ENCODE results near the gene MLXIP.

Gene MLXIP

DNA sequence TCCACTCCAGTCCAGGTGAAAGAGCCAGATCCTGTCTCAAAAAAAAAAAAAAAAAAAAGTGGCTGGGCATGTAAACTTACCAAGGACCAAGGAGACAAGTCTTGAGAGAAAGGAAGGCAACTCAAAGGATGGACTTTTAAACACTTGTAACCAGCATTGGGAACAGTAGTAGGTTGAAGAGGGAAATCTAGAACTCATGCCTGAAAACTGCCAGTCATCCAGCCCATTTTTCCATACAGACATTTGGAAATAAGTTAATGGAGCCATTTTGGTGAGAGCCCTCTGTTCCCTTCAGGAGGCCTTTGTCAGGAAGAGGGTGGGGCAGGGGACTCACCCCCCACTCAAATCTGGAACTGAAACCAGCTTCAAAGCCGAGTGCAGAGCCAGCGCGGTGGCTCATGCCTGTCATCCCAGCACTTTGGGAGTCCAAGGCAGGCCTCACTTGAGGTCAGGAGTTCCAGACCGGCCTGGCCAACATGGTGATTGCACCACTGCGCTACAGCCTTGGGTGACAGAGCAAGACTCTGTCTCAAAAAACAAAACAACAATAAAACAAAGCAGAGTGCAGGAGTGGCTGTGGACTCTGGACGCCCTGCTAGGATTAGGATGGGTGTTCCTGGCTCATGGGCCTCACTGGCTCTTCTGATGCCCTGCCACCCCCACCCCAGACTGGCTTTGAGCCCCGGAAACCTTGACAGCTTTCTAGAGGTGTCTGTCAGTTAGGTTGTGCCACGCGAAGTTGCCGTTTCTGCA, 1.6 kb upstream of the MLXIP start:
- DNase-seq (ENCODE audit: extremely low spot score, insufficient read length, low read depth) (no peak), FAIRE-seq (no peak)

DNA sequence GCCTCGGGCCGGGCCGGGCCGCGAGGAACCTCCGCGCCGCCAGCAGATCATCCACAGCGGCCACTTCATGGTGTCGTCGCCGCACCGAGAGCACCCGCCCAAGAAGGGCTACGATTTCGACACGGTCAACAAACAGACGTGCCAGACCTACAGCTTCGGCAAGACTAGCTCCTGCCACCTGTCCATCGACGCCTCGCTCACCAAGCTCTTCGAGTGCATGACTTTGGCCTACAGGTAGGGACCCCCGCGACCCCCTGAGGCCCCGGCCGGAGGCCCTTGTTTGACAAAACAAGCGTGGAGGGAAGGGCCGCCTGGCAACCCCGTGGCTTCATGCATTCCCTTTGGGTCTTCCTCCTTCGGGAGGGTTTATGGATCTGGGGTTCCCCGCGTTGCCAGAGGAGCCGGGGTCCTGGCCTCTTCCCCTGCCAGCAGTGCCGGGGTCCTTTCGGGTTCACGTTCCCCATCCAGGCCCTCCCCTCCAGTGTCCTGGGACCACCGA, 526 bp downstream of the MLXIP start:
- FAIRE-seq (no peak), DNase-seq (ENCODE audit: extremely low spot score, insufficient read length, low read depth) (no peak)

DNA sequence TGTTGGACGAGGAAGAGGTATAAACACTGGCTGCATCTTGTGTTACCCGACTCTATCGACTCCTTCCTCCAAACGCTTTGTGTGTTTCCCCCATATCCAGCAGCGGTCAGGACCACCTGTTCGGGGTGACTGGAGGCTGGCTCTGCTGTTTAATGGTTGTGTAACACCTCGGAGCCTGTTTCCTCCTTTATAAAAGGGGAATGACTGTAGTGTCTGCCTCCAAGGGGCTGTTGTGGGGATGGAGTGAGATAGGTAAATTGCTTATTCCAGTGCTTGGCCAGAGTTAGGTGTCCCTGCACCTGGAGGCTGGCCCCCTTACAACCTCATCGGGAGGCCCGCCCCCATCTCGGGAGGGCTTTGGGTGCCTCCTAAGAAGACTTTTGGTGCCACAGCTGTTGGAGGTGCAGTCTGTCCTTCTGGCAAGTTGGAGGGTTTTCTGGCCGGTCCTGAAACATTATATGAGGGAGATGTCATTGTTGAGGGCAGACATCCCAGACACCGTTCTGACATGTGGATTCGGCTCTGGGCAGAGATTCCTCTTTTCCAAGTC, 1.1 kb downstream of the MLXIP start:
- no peak for DNase-seq (ENCODE audit: extremely low spot score, insufficient read length, low read depth)
- no peak for FAIRE-seq

DNA sequence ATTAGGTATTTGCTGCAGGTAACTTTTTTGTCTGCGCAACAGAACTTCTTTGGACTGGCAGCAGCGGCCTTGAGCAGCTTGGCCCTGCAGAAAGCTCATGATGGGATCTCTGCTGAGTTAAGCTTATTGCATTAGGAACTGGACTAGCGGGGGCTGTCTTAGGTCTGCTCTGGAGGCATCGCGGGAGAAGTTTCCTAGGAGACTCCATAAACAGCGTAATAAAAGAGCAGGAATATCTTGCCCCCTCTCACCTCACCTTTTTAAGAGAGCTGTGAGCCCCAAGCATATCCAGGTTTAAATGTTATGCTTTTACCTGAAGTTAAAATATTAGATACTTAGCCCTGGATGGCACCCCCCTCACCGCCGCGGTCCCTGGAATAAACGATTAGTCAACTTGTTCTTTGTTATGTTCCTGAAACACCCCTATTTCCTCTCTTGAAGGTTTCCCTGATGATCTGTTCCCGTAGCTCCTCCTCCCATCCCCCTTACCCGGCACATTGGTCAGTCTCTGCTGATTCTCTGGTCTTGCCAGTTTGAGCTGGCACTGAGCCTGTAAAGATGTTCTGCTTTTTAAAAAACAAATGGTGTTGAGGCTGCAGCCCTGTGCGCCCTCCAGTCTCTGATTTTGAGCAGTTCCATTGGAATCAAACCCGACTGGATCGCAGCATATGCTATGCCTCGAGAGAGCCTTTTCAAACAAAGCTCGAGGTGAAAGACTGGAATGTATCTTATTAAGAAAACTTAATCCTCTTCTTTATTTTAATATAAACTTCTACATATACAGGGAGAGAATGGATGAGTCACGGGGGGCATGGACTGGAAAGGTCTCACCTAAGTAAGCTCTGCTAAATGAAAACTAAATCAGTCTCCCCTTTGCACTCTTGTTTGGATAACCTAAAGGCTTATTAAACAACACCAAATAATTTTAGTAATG, 1.9 kb downstream of the MLXIP start:
- FAIRE-seq (no peak), DNase-seq (ENCODE audit: extremely low spot score, insufficient read length, low read depth) (no peak)

DNA sequence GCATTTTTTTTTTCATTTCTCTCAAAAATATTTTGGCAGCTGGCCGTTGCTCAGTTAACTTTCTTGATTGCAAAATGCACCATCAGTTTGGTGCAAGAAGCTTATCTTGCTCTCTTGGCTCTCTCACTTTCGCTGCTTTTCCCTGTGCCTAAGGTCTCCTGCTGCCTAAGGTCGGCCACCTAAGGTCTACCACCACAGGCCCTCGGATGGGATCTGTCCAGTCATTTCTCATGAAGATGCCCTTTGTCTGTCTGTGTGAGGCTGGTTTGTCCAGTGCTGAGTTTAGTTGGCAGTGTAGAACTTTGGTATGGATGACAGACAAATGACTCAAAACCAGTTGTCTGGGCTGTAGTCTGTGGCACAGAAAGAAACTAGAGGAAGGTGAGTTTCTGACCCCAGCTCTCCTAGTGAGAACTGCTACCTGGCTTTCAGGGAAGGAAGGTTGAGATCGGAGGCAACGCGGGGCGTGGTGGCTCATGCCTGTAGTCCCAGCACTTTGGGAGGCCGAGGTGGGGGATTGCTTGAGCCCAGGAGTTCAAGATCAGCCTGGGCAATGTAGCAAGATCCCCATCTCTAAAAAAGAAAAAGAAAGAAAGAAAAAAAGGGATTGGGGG, 2.6 kb downstream of the MLXIP start:
- FAIRE-seq = no peak

DNA sequence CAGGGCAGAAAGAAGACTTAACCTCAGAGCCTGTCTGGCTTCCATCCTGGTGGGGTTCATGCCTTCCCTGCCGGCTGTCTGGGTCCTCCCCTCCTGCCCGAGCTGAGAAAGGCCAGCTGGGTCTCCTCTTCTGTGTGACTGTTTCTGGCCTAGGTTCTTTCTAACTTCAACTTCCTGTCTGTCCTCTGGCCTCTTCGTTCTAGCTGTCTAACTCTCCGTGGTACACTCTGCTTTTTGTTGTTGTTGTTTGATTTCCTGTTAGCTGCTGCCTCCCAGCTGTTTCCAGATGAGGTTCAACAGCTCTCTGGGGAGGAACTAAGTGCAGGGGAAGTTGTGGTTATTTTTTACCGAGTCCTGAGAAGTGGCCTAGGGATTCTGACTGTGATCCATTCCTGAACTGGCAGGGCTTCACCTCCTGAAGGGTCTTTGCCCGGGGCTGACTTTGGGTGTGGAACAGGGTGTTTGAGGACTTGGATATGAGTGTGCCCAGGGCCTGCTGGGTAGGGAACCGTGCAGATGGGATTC, 3.2 kb downstream of the MLXIP start:
- DNase-seq (ENCODE audit: extremely low spot score, insufficient read length, low read depth) (peak; percentile 52), FAIRE-seq (peak; percentile 85)

More for the DNA sequence above, 2.6 kb downstream of the MLXIP start:
- no peak for DNase-seq (ENCODE audit: extremely low spot score, insufficient read length, low read depth)

DNA sequence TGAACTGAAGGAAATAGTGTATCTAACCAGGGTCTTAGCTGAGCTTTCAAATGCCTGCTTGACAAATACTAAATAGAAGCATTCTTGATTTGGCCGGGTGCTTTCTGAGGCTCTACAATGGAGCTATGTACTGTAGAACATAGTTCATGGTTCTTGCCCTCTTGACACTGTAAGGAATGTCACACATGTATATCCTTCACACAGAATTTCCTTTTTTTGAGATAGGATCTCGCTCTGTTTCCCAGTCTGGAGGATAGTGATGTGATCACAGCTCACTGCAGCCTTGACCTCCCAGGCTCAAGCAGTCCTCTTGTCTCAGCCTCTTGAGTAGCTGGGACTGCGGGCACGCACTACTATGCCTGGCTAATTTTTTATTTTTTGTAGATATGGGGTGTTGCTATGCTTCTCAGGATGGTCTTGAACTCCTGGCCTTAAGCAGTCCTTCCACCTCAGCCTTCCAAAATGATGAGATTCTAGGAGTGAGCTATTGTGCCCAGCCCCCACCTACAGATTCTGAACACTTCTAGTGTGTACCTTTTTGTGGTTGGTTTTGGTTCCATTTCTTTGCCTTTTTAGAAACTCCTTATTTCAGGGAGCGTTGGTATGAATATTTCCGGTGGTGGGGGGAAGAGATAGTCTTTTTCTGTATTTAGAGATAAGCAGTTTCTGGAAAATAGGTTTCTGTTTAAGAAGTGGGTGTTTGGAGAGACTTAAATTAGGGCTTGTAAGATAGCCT, 4.2 kb downstream of the MLXIP start:
- FAIRE-seq = no peak
- DNase-seq (ENCODE audit: extremely low spot score, insufficient read length, low read depth) = no peak

DNA sequence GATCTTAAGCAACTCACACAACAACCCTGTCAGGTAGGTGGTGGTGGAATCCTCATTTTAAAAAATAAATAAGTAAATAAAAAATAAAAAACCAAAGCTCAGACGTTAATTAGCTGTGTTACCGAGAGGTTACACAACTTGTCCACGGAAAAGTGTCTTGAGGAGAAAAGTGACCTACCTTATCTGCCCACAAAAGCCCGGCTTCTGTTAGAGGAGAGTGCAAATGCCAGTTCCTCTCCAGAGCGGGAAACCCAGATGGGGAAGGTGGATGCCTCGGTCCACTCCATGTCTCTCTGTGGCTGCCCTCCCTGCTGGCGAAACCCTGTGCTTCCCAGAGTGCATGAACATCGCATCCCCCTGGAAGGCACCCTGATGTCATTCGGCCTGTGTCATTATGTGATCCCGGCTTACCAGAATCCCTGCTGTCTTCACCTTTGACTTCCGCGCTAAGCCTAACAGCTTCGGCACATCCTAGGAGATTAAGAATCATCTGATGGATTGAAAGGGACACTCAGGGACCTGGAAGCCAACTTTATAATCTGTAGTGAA, 6.4 kb downstream of the MLXIP start:
- FAIRE-seq (no peak), DNase-seq (ENCODE audit: extremely low spot score, insufficient read length, low read depth) (no peak)

DNA sequence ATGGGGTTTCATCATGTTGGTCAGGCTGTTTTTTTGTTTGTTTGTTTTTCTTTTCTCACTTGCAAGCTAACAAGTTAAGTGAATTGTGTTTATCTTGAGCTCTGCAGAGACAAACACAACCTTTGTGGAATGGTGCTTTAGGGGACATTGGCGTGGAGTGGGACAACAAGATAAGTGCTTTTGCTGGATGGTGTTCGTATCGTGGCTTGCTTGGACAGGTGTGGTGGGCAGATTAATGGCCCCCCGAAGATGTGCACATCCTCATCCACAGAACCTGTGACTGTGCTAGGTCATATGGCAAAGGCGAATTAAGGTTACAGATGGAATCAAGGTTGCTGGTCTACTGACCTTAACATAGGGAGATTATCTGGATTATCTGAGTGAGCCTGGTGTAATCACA, 7.0 kb downstream of the MLXIP start:
- FAIRE-seq (no peak), DNase-seq (ENCODE audit: extremely low spot score, insufficient read length, low read depth) (no peak)

DNA sequence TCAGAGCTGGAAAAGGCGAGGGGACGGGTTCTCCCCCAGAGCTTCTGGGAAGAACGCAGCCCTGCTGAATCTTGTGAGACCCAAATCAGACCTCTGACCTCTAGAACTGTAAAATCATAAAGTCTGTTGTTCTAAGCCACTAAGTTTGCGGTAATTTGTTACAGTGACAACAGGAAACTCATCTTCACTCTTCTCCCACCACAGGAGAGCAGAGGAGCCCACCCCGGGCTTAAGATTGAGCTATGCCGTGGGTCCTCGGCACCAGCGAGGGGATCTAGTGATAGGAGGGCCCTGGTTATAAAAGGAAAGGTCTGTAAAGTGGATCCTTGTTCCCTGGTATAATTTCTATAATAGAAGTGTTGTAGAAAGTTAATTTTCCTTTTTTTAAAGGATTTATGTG, 7.6 kb downstream of the MLXIP start:
- DNase-seq (ENCODE audit: extremely low spot score, insufficient read length, low read depth) (no peak), FAIRE-seq (no peak)

DNA sequence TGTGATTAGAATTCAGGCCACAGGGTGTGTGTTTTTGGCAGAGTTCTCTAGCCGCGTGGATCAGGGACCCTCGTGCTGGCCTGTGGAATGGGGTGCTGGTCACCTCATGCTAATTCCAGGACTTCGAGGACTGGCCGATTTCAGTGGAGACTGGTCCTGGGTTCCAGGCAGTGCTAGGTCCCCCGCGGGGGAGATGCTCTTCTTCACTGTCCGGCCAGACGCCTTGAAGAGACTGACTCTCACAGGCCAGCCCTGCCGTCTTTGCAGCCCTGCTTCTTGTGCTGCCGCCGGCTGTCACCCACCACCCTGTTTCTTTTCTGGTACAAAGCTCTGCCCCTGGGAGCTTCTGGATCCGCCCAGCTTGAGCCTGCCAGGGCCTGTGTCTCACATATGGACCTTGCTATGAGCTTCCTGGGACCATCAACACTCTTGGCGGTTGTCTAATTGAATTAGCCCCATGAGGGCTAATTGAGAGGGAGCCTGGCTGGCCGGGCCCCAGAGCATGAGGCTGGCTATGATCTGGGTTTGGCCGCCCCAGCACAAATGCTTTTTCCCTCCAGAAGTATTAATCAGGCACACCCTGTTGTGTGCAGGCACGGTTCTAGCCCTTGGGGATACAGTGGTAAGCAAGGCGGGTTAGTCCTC, 8.2 kb downstream of the MLXIP start:
- no peak for DNase-seq (ENCODE audit: extremely low spot score, insufficient read length, low read depth)
- FAIRE-seq = no peak

DNA sequence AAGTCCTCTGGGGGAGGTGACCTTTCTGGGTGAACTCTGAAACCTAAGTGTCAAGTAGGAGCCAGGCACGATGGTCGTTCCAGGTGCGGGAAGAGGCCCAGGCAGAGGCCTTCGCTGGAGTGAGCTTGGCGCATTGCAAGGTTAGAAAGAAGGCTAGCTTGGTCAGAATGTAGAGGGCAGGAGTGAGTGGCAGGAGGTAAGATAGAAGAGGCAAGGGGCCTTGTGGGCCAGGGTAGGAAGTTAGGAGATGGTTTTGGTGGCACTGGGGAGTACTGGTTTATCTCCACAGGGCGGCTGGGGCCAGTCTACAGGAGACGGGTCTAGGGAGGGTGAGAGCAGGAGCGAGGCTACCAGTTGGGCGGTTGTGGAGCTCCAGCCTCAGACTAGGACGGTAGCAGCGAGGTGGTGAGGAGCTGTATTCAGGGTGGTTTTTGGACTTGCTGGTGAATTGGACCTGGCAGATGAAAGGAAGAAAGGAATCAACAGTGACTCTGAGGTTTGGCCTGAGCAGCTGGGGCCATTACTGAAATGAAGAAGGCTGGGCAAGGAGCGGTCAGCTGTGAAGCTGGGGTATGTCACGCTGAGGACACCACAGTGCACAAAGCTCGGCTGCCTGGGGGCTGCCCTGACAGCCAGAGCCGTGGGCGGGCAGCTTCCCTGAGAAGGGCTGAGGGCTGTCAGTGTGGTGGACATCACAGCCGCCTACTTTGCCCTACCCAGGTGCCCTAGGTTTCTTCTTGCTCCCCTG, 9.0 kb downstream of the MLXIP start:
- FAIRE-seq = no peak
- no peak for DNase-seq (ENCODE audit: extremely low spot score, insufficient read length, low read depth)

DNA sequence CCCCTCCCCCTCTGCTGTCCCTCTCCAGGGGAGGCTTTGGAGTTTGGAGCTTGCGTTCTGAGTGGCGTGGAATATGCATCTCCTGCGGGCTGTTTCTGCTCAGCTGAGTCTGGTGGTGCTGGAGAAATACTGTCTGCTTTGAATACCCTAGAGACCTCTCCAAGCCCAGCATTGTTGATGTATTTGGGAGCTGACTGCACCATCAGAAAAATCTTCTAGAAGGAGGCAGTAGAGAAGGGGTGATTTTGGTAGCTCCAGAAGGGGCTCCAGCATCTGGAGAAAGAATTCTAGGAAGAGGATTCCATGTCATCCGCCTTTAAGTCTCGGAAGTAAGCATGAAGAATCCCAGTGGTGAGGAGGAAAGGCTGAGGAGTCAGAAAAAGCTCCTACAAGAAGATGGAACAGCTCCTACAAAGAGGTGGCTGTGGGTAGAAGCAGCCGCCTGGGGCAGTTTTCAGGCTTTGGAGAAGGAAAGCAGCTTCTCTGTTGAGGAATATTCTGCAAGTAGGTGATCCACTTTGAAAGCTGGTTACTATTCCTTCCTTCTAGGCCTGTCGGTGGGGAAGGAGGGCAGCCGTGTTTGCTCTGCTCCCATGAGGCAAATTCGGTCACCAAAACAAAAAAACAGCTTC, 9.7 kb downstream of the MLXIP start:
- FAIRE-seq = no peak
- DNase-seq (ENCODE audit: extremely low spot score, insufficient read length, low read depth) = no peak

DNA sequence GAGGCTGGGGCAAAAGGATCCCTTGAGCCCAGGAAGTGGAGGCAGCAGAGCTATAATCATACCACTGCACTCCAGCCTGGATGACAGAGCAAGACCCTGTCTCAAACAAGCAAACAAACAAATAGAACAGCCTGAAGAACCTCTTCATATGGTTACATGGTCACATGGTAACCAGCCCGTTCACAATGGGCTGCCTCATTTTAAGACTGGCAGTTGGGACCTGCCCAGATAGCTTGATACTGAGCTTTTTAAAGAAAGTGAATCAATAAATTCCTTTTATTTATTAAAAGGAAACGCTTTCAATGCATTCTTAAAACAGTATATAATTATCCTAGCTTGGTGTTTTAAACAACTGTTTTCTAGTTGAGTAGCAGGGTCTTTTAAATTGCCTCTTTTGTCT, 10.5 kb downstream of the MLXIP start:
- no peak for DNase-seq (ENCODE audit: extremely low spot score, insufficient read length, low read depth)
- FAIRE-seq = no peak

DNA sequence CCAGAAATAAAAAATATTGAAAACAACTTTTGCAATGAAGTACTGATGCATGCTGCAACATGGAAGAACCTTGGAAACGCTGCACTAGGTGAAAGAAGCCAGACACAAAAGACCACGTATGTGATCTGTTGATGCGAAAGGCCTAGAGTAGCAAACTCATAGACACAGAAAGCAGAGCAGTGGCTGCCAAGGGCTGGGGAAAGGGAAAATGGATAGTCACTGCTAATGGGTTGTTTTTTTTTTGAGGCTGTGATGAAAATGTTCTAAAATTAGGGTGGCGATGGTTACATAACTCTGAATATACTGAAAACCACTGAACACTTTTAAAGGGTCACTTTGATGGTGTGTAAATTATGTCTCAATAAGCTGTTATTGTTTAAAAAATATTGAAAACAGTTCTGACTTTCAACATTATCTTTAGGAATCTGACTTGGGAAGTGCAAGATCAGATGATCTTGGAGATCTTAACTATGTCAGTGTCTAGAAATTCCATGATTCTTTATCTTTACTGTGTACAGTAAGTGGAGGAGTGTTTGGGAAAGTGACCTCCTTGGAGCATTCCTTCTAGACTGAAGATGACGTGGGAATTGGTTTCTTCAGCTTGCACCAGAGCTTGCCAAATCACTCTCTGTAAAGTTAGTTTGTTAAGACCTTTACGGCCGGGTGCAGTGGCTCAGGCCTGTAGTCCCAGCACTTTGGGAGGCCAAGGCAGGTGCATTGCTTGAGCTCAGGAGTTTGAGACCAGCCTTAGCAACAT, 12.4 kb downstream of the MLXIP start:
- DNase-seq (ENCODE audit: extremely low spot score, insufficient read length, low read depth) = no peak

DNA sequence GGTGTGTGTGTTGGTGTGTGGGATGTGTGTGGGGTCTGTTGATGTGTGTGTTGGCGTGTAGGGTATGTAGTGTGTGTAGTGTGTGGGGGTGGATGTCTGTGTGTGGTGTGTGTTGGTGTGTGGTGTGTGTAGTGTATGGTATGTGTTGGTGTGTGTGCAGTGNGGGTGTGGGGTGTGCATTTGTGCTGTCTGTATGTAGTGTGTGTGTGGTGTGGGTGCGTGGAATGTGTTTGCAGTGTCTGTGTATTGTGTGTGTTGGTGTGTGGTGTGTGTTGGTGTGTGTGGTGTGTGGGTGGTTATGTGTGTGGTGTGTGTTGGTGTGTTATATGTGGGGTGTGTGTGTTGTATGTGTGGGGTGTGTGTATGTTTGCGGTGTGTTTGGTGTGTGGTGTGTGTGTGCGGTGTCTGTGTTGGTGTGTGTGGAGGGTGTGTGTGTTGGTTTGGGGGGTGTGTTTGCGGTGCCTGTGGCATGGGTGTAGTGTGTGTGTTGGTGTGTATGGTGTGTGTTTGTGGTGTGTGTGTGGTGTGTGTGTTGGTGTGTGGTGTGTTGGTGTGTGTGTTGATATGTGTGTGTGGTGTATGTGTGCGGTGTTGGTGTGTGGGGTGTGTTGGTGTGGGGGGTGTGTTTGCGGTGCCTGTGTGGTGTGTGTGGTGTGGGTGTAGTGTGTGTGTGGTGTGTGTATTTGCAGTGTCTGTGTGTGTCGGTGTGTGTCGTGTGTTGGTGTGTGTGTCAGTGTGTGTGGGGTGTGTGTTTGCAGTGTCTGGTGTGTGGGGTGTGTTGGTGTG, 14.7 kb downstream of the MLXIP start:
- FAIRE-seq (no peak), DNase-seq (ENCODE audit: extremely low spot score, insufficient read length, low read depth) (no peak)

More for the DNA sequence above, 12.4 kb downstream of the MLXIP start:
- no peak for FAIRE-seq
